Right atrium auricular region (tissue), 2 donors: ENCODE data around the gene BANF1. TPM values are rescaled to one million over a fixed set of nuclear protein-coding genes. Genes with fewer than 3 reads are reported as not detected.

Experiments used
- DNase-seq: peaks from one replicate; pipeline ENCODE4 v3.0.0-alpha.2; 2019; ENCODE audit warnings: low spot score
- H3K27ac ChIP-seq, 2 donors: fragments of 200-600 bp; sonication (generic); 1 replicate in 1 of 2; 2 replicates in 1 of 2; pipeline ENCODE4 v1.5.1; 2016 to 2019
- H3K27me3 ChIP-seq, 2 donors: fragments of 200-600 bp; sonication (generic); one replicate each; pipeline versions ENCODE4 v1.5.1 to v1.6.0; 2017 to 2019
- H3K36me3 ChIP-seq: fragments of 200-600 bp; sonication (generic); one replicate; pipeline ENCODE4 v1.5.1; 2016
- H3K4me1 ChIP-seq, 2 donors: fragments of 200-600 bp; sonication (generic); one replicate each; pipeline versions ENCODE4 v1.5.1 to v1.6.0; 2017 to 2019
- H3K4me3 ChIP-seq, 2 donors: fragments of 200-600 bp; sonication (generic); 1 replicate in 1 of 2; 2 replicates in 1 of 2; pipeline ENCODE4 v1.5.1; 2017 to 2019; ENCODE audit warnings: mild to moderate bottlenecking in 1 of 2, moderate library complexity in 1 of 2
- H3K9me3 ChIP-seq, 2 donors: fragments of 200-600 bp; sonication (generic); one replicate each; pipeline ENCODE4 v1.5.1; 2019
- total RNA-seq, 2 donors: library from RNA; depleted of rRNA; stranded (reverse); fragments of >200 nt; gene quantifications; one replicate each; pipeline ENCODE4 v1.1.0, GENCODE V29; 2016
- TF ChIP-seq, protein P1 (sequence below), 2 donors: fragments of 200-600 bp; sonication (generic); IDR thresholded peaks; one replicate each; pipeline ENCODE4 v1.5.1; 2019; ENCODE audit warnings: antibody characterized with exemption in 2 of 2

Gene BANF1
- total RNA-seq, 2 donors from 2014 or later = 66.6 to 85.5 TPM

DNA sequence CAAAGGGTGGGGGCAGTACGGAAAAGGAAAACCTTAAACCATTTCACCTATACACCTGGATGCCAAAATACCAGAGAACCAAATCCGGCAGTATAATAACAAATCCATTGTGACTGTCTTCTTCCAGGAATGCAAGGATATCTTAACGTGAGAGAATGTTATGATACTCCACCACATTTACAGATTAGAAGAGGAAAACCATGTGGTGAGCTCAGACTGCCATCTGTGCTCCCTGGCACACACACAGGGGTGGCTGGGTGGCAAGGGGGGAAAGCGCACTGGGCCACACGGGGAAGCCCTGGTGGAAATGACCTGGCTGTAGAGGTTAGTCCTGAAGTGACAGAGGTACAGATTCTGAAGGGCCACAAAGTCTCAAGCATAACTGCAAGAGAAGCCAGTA, 10.2 kb upstream of the BANF1 start:
- no peak overlapping the region for H3K4me3 ChIP-seq
- DNase-seq = no peak
- peaks cover 4% of the 10 kb centered on the region for H3K36me3 ChIP-seq
- TF ChIP-seq, protein P1, sequence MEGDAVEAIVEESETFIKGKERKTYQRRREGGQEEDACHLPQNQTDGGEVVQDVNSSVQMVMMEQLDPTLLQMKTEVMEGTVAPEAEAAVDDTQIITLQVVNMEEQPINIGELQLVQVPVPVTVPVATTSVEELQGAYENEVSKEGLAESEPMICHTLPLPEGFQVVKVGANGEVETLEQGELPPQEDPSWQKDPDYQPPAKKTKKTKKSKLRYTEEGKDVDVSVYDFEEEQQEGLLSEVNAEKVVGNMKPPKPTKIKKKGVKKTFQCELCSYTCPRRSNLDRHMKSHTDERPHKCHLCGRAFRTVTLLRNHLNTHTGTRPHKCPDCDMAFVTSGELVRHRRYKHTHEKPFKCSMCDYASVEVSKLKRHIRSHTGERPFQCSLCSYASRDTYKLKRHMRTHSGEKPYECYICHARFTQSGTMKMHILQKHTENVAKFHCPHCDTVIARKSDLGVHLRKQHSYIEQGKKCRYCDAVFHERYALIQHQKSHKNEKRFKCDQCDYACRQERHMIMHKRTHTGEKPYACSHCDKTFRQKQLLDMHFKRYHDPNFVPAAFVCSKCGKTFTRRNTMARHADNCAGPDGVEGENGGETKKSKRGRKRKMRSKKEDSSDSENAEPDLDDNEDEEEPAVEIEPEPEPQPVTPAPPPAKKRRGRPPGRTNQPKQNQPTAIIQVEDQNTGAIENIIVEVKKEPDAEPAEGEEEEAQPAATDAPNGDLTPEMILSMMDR (IDR thresholded peaks at IDR 0.05) = no peak
- H3K9me3 ChIP-seq = no peaks in the 10 kb centered on the region
- no peaks in the 10 kb centered on the region for H3K27me3 ChIP-seq
- no peak overlapping the region for H3K27ac ChIP-seq
- H3K4me1 ChIP-seq = no peaks in the 10 kb centered on the region

DNA sequence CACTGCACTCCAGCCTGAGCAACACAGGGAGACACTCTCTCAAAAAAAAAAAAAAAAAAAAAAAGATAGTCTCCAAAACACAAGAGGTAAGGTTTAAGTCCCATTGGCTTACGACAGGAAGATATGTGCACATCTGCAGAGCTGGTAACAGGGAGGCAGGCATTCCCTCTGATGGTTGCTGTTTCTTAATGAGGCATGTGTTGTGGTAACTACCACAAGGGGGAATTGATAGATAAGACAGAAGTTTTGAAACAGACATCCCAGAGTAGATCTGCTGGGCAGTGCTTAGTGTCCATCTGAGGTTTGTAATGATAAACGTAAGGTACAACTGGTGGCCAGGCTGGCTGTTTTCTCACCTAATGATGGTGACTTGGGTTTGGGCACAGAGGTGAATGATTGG, 5.0 kb upstream of the BANF1 start:
- Histone ChIP-seq H3K9me3 (no peaks in the 10 kb centered on the region), H3K27ac (no peak overlapping the region), H3K27me3 (no peaks in the 10 kb centered on the region), H3K4me1 (peaks cover 0 to 15% of the 10 kb centered on the region in 2 donors), H3K36me3 (peaks cover 39% of the 10 kb centered on the region), H3K4me3 (no peak overlapping the region)
- TF ChIP-seq, protein P1 (IDR thresholded peaks at IDR 0.05) = no peak
- DNase-seq = no peak

DNA sequence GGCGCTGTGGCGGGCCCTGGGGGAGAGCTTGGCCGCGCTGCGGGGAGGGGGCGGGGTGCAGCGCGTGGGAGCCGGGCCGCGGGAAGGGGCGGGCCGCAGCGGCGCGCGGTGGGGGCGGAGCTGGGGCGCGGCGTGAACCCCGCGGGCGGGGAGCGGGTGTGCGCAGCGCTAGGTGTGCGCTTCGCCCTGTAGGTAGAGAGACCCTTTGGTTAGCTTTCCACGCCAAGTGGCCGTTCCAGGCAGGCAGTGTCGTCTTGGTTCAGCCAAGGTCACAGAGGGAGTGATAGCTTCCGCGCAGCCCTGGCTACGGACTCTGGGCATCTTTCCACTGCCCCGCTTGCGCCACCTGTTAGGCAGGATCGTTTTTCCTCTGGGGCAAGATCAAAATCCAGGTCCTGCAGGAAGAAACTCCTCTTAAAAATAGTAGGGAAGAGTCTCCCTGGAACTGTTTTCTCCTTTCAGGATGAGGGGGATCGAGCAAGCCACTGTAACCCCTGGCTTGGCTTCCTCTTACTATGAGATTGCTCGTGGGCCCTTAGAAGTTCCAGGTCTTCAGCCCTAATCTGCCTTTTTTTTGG, 434 bp downstream of the BANF1 start:
- H3K4me3 ChIP-seq = peak overlapping the region; percentile 77 to 86
- no peaks in the 10 kb centered on the region for H3K9me3 ChIP-seq
- H3K27me3 ChIP-seq = no peaks in the 10 kb centered on the region
- peaks cover 42% of the 10 kb centered on the region for H3K36me3 ChIP-seq
- no peak for DNase-seq
- peak overlapping the region; percentile 90 to 91 for H3K27ac ChIP-seq
- TF ChIP-seq, protein P1 (IDR thresholded peaks at IDR 0.05) = peak in 1 of 2 donors; percentile 51
- H3K4me1 ChIP-seq = peaks cover 0 to 22% of the 10 kb centered on the region in 2 donors

DNA sequence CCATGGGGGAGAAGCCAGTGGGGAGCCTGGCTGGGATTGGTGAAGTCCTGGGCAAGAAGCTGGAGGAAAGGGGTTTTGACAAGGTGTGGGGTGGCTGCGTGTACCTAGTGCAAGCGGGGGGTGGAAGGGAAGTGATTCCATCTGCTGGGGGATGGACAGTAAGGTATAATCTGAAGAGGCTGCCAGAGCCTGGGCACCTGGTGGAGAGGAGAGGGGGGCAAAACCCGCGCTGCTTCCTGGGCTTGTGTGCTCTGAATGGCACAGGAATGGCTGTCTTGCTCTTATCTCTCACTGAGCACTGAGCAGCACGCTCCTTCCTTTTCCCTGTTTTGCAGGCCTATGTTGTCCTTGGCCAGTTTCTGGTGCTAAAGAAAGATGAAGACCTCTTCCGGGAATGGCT, 988 bp downstream of the BANF1 start:
- Histone ChIP-seq H3K4me1 (peaks cover 0 to 22% of the 10 kb centered on the region in 2 donors), H3K27ac (peak overlapping the region; percentile 90 to 91), H3K4me3 (peak overlapping the region; percentile 77 to 86), H3K9me3 (no peaks in the 10 kb centered on the region), H3K27me3 (no peaks in the 10 kb centered on the region), H3K36me3 (peaks cover 36% of the 10 kb centered on the region)
- TF ChIP-seq, protein P1 (IDR thresholded peaks at IDR 0.05) = no peak
- no peak for DNase-seq

DNA sequence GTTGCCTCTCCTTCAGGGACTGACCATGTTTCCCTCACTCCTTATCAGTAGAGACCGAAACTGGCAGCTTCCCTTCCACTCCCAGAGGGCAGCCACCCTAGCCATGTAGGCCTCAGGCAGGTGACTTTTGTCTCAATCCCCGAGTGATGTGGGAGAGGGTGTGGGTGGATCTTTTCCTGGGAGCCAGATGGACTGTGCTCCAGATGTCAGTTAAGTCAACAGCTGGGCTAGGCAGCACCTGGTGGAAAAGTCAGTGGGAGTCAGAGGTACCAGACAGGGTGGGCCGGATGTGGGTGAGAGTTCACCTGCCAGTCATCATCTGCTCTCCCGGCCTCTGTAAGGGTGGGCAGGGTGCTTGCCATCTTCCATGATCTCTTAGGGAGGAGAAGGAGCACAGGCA, 1.9 kb downstream of the BANF1 start:
- Histone ChIP-seq H3K9me3 (no peaks in the 10 kb centered on the region), H3K4me3 (no peak overlapping the region), H3K27me3 (no peaks in the 10 kb centered on the region), H3K4me1 (peaks cover 0 to 22% of the 10 kb centered on the region in 2 donors), H3K36me3 (peaks cover 27% of the 10 kb centered on the region), H3K27ac (no peak overlapping the region)
- no peak for DNase-seq
- TF ChIP-seq, protein P1 (IDR thresholded peaks at IDR 0.05) = no peak
